Measurements from ENCODE around the gene ATXN7L3B. TPM values are rescaled to one million over a fixed set of nuclear protein-coding genes. Genes with fewer than 3 reads are reported as not detected.

ATXN7L3B gene
- total RNA-seq, 1 donor from 2014 or later, result 23.8 TPM

DNA sequence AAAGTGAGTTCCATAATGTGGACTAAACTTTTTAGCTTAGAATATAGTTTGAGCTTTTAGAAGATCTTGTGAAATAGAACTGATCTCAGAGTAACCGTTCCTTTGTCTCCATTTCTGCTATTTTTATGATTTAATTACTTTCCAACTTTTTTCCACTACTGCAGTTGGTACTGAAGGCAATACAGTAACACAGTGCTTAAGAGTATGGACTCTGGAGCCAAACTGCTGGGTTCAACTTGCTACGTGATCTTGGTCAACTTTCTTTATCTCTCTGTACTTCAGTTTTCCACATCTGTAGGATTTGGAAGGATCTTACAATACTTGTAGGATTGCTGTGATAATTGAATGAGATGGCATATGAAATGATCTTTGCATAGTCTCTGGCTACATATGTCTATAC lies 40.9 kb downstream of the ATXN7L3B start:
- H3K4me1 Mint-ChIP-seq (ENCODE audit: low read depth), result no peaks in the 10 kb centered on the region
- intact Hi-C loops (cut with micrococcal nuclease), result no loop called here
- no peaks in the 10 kb centered on the region for H3K27me3 Mint-ChIP-seq (ENCODE audit: low read depth)
- H3K4me3 Mint-ChIP-seq (ENCODE audit: low read depth), result no peak overlapping the region
- DNase-seq (ENCODE audit: low spot score), result no peak
- no peaks in the 10 kb centered on the region for H3K36me3 Mint-ChIP-seq (ENCODE audit: low read depth)
- no peak overlapping the region for H3K27ac Mint-ChIP-seq
- H3K9me3 Mint-ChIP-seq, result no peaks in the 10 kb centered on the region

DNA sequence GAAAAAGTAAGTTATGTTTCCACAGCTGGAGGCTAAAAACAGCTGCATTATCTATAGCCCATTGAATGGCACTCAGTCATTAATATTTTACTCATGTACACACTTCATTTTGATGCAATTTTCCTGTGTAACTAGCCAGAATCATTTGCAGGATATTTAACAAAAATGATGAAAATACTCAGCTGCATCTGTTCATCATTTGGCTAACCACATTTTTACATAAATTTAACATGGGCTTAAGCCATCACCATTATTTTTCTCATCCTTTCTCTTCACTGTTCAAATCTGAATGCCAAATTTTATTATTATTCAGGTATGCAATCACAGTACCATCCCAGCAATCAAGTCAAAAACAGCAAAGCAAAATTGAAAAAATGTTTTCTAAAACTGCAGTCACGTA lies 41.8 kb downstream of the ATXN7L3B start:
- Mint-ChIP-seq H3K27me3 (ENCODE audit: low read depth) (no peaks in the 10 kb centered on the region), H3K4me3 (ENCODE audit: low read depth) (no peak overlapping the region), H3K36me3 (ENCODE audit: low read depth) (no peaks in the 10 kb centered on the region), H3K27ac (no peak overlapping the region), H3K4me1 (ENCODE audit: low read depth) (no peaks in the 10 kb centered on the region), H3K9me3 (no peaks in the 10 kb centered on the region)
- intact Hi-C loops (cut with micrococcal nuclease), result no loop called here
- DNase-seq (ENCODE audit: low spot score), result no peak

DNA sequence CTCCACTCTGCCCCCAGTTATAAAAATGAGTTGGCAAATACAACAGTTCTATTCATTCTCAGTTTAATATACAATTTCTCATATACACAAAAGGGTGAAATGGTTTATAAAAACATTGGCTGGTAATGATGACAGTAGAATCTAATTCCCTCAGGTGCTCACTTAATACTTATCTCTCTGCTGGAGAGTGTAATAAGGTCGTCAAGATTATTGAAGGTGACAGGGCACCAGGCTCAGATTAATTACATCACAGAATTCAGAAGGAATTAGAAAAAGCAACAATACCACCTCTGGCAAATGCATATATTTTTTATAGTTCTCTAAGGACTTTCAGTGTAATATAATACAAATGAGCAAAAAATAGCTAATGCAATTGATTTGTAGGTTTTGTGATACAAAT lies 42.3 kb downstream of the ATXN7L3B start:
- no peaks in the 10 kb centered on the region for H3K27me3 Mint-ChIP-seq (ENCODE audit: low read depth)
- intact Hi-C loops (cut with micrococcal nuclease), result no loop called here
- no peaks in the 10 kb centered on the region for H3K9me3 Mint-ChIP-seq
- H3K27ac Mint-ChIP-seq, result no peak overlapping the region
- H3K4me3 Mint-ChIP-seq (ENCODE audit: low read depth), result no peak overlapping the region
- no peaks in the 10 kb centered on the region for H3K4me1 Mint-ChIP-seq (ENCODE audit: low read depth)
- H3K36me3 Mint-ChIP-seq (ENCODE audit: low read depth), result no peaks in the 10 kb centered on the region
- DNase-seq (ENCODE audit: low spot score), result no peak

DNA sequence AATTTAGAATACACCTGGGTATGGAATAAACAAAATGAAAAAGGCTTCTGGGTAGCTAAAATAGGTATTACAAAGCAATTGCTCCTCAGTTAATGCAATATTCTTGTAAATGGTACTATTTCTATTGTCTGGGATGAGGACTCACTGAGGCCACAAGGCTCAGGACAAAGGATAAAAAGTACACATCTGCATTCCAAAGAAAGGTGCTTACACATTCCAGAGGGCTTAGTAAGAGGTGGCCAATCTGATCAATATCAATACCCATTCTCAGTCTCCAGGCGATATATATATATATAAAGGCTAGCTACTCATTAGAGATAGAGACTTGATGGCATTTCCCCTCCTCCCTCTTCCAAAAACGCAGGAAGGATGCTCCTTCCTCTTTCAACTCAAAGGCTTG lies 43.8 kb downstream of the ATXN7L3B start:
- intact Hi-C loops (cut with micrococcal nuclease), result no loop called here
- no peaks in the 10 kb centered on the region for H3K9me3 Mint-ChIP-seq
- H3K27me3 Mint-ChIP-seq (ENCODE audit: low read depth), result no peaks in the 10 kb centered on the region
- H3K36me3 Mint-ChIP-seq (ENCODE audit: low read depth), result no peaks in the 10 kb centered on the region
- DNase-seq (ENCODE audit: low spot score), result no peak
- H3K4me3 Mint-ChIP-seq (ENCODE audit: low read depth), result no peak overlapping the region
- no peaks in the 10 kb centered on the region for H3K4me1 Mint-ChIP-seq (ENCODE audit: low read depth)
- no peak overlapping the region for H3K27ac Mint-ChIP-seq

DNA sequence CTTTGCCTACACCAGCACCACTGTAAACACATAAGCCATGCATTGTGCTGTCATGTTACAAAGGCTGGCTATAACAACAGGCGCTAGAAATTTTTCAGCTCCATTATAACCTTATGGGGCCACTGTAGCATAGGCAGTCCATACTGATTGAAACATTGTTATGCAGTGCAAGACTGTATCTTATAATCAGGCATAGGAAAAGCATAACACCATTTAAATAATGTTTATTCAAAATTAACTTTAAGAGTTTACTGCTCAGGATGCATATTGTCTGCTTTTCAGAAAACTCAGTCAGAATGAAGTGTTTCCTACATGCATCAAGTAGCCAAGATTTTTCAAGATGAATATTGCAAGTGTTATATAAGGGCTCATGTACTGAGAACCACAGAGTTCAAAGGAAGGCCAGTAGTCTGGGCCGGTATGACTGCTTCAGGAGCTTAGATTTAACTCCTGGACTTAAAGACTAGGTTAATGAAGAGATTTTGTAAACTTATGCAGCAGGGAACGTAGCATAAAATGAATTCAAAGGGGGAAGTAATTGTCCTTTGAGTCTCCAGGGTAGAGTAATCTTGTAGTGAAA lies 46.9 kb downstream of the ATXN7L3B start:
- Mint-ChIP-seq H3K27me3 (ENCODE audit: low read depth) (no peaks in the 10 kb centered on the region), H3K9me3 (no peaks in the 10 kb centered on the region), H3K4me1 (ENCODE audit: low read depth) (no peaks in the 10 kb centered on the region), H3K4me3 (ENCODE audit: low read depth) (no peak overlapping the region), H3K27ac (no peak overlapping the region), H3K36me3 (ENCODE audit: low read depth) (no peaks in the 10 kb centered on the region)
- intact Hi-C loops (cut with micrococcal nuclease), result no loop called here
- DNase-seq (ENCODE audit: low spot score), result no peak

DNA sequence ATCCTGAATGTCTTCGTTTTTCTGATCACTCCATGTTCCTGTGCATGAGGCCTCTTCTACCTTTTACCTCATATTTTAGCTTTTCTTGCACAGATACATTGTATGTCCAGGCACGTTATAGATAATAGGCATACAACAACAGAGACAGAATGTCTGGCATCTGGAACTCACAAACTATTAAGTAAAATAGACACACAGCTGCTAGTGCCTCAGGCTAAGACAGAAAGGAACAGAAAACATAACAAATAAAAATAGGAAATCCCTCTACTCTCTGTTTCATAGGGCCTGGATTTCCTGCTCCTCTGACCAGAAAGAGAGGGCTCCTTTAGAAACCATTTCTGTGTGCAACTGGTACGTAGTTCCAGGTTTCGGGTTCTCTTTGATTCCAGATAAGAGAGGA lies 48.6 kb downstream of the ATXN7L3B start:
- intact Hi-C loops (cut with micrococcal nuclease), result no loop called here
- H3K4me3 Mint-ChIP-seq (ENCODE audit: low read depth), result no peak overlapping the region
- no peaks in the 10 kb centered on the region for H3K9me3 Mint-ChIP-seq
- H3K27me3 Mint-ChIP-seq (ENCODE audit: low read depth), result no peaks in the 10 kb centered on the region
- no peak for DNase-seq (ENCODE audit: low spot score)
- no peaks in the 10 kb centered on the region for H3K4me1 Mint-ChIP-seq (ENCODE audit: low read depth)
- H3K27ac Mint-ChIP-seq, result no peak overlapping the region
- H3K36me3 Mint-ChIP-seq (ENCODE audit: low read depth), result no peaks in the 10 kb centered on the region

All from activated T-helper 2 cell treated with anti-CD3 and anti-CD28 coated beads, Interferon-gamma antibody, Interleukin-2, Interleukin-4, amounts not matched to agents 10 μg/mL and 5 μg/mL and 100 μg/mL, durations not matched to agents 14 hours and 24 hours and 36 hours (primary cell).